ENCODE results near the gene NDP.

Gene NDP, protein sequence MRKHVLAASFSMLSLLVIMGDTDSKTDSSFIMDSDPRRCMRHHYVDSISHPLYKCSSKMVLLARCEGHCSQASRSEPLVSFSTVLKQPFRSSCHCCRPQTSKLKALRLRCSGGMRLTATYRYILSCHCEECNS

DNA sequence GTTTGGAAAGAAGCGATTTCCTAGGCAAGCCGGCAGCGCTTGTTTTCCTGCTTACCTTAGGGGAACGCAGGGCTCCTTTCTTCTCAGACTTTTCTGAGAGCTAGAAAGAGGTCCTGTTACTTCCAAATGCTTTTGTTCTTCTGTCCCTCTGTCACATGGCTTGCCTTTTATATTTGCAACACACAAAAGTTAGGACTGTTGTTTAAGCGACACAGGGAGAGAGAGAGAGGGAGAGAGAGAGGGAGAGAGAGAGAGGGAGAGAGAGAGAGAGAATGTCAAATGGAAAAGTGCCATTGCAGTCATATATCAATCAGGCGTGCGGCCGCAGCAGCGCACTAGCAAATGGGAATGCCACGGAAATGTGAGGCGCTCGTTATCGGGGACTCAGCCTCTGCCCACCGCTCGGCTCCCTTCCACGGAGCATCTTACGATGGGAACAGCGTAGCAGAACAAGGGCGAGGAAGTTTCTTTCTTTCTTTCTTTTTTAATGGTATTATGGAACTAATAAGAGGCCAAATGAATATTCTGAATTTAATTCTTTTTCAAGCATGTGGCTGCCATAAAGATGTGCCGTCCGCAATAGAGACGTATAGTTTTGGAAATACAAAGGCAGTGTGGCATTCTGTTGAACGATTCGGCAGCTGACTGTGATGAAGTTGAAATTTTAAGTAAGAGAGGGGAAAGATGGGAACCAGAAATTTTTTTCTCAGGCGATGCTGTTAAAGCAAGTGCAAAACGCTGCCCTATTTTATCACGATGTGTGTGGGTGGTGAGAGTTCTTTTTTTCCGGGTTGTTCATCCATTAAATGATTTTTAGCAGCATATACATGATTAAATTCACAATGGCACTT, at the start of gene NDP:
Gene NDP (minus strand): TSS at position 142 of the 851 bp plus-strand sequence. CDS start 14,745 bp downstream, outside the sequence.
- no peak for DNase-seq

DNA sequence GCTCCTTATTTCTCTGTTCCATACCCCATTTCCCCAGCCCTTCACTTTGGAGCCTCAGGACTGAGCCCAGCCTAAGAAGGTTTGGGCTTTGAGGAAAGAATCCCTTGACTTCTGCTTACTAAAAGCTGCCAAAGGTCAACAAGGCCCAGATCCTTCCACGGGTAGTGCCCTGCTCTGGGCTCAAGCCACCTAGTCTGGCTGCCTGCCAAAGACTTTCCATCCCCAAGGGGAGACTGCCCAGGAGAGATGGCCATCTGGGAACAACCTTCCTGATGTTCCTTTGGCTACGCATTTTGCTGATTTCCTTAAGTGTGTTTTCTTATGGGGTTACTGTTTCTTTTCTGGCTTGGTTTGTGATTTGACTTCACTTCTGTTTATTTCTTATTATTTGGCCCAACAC, 49.8 kb upstream of the NDP start:
- no peak for DNase-seq

DNA sequence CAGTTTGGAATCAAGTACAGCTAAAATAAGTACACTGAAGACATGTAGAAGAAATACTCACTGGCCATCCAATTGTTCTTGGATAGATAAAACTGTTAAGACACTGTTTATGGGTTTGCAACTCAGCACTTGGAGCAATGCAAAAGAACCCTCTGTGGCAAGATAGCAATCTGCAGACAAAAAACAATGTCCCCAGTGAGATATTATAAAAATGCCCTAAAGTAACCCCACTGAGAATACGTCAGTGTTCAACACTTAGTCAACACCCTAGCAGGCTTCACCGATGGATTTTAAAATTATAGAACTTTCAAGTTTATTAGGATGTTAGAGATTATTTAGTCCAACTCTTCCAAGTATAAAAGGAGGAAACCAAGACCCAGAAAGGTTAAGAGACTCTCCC, 47.5 kb upstream of the NDP start:
- no peak for DNase-seq

DNA sequence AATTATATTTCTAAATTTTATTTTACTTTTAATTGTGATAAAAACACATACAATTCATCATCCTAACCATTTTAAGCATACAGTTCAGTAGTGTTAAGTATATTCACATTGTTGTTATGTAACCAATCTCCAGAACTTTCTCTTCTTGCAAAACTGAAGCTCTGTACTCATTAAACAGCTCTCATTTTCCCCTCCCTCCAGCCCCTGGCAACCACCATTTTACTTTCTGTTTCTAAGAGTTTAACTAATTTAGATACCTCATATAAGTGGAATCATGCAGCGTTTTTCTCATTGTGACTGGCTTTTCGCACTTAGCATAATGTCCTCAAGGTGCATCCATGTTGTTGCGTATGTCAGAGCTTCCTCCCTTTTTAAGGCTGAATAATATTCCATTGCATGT, 46.7 kb upstream of the NDP start:
- DNase-seq, result no peak

DNA sequence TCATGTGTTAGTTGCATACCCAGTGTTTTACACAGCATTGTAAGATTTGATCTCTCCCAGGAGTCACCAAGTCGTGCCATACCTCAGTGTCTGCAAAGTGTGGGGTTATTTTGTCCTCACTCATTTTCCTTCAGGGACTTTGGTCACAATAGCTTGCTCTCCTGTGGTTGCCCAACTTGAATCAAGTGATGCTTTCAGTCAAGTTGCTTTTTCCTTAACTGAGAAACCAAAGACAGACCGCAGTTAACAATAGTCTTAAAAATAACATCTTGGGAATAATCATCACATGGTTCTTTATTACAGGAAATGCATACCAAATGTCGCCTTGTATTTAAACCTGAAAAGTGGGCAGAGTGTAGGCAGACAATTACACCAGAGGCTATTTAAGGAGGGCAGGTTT, 44.5 kb upstream of the NDP start:
- DNase-seq, result no peak

DNA sequence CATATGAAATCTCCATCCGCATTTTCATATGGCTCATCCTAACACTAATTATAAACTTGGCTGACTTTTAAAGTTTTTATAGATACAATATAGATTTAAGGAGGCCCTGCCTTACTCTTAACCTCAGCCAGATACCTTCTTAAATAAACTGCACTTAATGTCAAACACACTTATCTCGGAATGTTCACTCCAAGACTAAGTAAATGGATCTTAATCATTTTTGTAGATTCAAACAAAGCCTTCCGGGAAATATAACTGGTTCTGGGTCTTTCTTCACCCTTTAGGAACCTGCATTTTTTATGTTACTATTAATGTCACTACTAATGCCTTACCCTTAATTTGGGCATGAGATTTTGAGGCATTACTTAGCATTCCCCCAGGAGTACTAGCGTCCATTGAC, 43.7 kb upstream of the NDP start:
- no peak for DNase-seq

DNA sequence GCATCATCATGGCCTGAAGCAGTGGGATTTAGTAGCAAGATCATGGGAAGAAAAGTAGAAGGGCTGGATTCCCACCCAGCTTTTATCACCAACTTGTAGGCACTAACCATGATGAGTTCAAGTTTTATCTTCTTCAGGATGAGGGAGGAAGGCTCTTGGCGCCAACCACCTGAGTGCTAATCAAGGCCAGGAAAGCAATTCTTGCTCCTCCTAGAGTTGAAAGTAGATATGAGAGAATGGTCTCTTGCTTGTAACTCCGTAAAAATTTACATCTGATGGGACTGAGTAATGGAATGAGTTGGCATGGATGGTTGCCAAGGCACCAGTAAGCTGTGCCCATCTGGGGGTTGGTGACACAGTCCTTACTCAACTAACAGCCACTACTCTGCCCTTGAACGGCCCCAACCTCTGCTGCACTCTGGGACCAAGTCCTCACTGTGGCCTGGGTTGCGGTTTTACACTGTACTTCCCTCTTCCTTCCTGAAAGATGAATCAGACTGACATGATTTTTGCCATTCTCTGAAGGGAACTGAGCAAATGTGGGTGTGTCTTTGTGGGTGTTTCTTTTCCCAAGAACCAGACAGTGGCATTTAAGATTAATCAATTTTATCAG, 39.4 kb upstream of the NDP start:
- DNase-seq, result peak; percentile 54 to 57

DNA sequence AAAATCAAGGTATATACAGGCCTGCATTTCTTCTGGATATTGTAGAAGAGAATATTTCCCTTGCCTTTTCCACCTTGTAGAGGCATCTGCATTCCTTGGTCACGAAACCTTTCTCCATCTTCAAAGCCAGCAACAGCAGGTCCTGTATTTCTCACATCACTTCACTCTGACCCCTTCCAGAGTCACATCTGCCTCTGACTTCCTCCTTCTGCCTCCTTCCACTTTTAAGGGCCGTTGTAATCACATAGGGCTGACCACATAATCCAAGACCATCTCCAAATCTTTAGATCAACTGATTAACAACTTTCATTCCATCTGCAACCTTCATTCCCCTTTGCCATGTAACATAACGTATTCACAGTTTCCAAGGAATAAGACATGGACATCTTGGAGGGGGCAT, 38.3 kb upstream of the NDP start:
- DNase-seq, result no peak

DNA sequence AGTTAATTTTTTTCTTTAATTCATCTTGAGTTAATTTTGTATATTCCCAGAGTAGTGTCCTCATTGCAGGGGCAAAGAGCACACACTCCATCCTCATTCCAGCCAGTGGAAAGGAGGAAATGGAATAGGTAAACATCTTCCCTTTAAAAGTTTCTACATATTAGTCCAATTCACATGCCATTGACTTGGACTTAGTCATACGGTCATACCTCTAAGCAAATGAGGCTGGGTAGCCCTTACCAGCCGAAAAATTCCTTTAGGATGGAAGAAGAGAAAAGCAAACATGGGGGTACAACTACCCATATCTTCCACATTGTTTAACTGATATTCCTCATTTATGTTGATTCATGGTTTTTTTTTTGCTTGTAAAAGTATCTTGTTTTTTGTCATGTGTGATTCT, 37.4 kb upstream of the NDP start:
- no peak for DNase-seq

DNA sequence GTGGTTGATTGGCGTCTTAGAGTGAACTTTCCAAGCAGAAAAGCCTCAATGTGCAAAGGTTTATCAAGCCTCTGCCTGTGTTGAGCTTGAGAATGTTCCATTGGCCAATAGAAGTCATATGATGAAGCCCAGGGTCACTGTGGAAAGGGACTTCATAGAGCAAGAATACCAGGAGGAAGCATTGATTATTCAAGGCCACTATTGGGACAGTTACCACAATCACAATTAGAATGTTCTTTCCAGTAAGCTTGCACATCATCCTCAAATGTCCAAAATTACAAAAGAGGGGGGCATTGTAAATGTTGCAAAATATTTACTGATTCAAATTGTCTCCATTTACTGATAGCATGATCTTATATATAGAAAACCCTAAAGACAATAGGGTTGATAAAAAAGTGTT, 32.9 kb upstream of the NDP start:
- no peak for DNase-seq

DNA sequence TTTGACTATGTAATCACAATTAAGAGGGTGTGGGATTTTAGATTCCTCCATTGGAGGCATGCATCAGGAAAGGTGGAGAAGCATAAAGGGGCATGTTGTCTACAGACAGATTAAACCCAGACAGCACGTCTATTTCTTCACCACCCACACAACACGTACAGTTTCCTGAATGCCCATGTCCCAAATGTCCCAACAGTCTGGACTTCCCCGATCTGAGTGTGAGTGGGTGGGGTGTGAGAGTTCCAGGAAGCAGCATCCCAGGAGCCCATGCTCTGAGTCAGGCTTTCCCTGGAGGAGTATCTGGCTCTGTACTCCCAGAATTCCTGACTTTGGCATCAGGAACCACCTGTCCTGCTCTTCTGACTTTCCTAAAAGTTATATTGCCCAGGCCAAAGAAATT, 30.8 kb upstream of the NDP start:
- no peak for DNase-seq

DNA sequence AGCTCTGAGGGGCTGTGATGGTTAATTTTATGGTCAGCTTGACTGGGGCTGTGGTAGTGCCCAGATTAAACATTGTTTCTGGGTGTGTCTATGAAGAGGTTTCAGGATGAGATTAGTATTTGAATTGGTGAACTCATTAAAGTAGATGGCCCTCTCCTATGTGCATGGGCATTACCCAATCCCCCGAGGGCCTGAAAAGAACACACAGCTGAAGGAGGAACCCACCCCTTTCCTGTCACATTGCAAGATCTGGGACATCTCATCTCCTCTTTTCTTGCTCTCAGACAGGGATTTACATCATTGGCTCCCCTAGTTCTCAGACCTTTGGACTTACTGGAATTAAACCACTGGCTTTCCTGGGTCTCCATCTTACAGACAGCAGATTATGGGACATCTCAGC, 29.4 kb upstream of the NDP start:
- DNase-seq, result no peak

DNA sequence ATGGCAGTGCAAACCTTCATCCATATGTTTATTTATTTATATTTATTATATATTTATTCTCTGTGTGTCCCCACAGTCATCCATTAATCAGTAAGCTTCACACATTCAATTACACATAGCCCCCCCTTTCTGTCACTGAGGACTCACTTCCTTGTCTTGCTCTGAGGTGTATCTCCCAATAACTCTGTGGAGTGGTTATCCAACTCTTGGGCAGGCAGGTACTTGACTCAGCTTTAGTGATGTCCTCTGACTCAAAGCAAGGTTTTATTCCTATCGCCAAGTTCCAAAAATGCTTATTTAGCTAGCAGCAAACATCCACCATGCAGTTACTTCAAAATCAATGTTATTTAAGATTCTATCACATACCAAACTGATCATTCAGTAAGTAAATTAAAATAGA, 25.2 kb upstream of the NDP start:
- no peak for DNase-seq

DNA sequence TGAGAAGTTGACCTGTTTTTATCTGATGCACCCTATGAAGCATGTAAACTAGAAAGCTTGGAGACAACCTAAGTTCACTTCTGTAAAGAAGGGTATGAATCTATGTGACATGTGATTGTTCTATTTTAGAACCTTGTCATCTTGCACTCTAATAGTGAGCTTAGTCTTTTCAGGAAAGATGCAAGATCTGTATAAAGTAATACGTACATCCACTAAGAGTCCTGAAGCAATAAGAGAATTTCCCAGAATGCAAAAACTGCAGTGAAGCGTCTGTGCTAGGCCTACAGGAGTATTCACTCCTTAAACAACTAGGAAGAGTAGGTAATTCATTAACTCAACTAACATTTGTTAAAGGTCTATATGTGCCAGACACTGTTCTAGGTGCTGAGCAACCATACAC, 23.3 kb upstream of the NDP start:
- no peak for DNase-seq

DNA sequence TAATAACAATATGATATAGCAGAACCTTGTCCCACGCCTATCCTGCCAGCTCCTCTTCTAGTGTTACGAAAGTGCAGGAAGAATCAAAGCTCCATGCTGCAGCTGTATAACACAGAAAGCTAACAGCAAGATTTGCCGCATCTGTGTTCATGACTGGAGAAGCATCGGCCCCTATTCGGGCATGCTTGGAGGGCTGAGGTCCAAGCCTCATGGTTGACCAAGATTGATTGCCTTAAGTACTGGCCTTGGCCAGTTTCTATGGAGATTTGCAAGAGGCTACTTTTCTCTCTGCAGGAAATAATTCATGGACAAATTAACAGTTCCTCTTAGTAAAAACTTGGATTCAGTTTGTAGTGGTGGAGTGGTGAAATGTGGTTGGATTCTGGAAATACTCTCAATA, 12.9 kb upstream of the NDP start:
- DNase-seq, result no peak

DNA sequence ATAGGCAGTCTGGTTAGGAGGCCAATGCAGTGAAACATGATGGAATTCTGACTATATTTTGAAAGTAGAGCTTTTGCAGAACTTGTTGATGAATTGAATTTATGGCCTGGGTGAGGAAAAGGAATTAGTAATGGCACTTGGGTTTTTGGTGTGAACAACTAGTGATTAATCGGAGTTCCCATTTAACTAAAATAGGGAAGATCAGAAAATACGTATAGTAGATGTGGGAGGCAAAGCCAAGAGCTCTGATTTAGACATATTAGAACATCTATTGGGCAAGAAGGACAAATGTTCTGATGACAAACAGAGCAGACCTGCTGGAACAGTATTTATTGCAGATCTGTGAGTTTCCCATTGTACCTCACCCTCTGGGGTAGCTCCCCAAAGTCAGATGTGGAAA, 12.3 kb upstream of the NDP start:
- no peak for DNase-seq

DNA sequence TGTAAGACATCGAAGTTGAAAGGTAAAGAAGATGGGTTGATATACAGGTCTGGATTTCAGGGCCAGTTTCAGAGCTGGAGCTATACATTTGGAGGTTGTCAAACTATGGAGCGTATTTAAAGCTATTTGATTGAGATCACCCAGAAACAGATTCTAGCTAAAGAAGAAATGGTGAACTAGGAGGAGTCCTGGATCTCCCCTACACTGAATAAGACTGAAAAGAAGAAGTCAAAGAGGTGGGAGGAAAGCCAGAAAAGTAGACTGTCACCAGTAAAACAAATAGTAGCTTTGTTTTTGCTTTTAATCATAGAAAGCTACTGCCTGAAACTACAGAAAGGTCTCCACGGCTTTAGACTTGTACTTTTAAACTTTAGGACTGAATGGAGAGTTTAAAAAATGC, 5.0 kb upstream of the NDP start:
- DNase-seq, result no peak

DNA sequence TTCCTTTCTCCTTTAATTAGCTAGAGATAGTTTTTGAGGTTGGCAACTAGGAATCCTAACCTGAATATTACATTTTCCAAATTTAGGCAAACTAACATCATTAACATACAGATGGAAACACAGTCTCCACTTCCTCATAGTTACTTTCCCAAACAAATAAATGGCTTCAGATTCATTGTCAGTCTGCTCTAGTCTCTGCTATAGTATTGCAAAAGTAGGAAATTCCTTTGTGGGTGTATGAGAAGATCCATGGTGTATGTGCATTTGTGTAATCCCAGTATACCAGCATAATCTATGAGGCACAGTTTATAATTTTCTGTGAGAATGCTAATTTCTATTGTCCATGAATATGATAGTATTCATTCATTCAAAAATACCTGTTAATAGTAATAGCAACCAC, 3.0 kb upstream of the NDP start:
- no peak for DNase-seq

DNA sequence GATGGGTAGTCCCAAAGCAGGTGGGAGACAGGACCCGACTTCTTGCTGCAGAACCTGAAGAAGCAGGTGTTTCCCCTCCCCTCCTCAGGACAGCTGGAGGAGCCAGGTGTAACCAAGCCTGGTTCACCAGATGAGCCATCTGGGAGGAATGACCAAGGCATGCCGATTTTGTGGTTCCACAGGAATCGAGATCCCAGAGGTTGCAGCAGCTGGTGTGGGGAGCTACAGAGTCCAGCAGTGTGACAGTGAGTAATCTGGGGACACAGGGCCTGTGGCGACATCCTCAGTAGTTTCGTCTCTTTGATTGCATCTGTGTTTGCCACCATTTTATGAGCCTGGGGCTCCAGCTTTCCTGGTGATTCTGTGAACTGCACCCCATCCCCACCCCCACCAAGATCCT, 2.6 kb upstream of the NDP start:
- no peak for DNase-seq

DNA sequence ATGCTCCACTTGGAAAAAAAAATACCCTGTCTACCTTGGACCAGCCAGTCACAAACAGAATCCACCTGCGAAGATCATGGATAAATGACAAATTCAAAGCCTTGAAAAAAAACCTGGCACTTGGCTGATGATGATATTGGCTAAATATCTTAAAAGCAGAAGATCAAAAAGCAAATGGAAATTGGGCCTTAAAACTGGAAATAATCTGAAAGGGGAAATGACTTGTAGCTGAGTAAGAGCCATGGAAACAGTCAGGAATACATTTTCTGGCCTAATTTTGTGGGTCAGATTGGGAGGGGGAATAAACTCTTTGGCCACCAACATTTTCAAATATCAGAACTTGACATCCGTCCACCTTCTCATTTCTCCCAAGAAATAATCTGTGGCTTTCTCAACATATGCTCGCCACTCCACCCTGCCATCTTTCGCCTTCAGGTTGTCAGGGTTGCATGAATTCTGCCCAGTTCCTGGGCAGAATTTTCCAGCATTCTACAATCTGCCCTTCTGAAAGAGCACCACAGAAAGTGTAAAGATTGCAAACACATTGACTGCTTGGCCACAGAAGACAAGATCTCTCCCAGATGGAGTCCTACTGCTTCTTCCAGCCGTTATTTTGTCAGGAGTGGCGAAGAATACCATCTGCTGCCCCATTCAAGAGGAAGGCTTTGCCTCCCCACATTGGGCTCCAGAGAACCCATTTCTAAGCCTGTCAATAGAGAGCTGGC, 1.7 kb upstream of the NDP start:
- DNase-seq, result no peak

DNA sequence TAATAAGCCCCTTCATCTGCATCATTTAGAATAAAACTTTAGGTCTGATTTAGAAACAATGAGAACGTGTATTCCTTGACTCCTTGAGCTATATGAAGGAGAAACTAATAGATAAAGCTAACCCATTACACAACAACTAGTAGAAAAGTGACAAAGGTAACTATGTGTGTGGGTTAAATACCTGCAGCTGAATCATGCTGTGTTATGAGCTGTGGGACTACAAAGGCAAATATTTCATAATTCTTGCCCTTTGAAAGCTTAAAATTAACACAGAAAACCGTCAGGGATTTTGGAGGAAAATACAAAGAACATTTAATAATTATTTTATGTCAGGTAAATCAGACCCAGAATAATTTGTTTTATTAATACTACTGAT, 898 bp upstream of the NDP start:
- no peak for DNase-seq

DNA sequence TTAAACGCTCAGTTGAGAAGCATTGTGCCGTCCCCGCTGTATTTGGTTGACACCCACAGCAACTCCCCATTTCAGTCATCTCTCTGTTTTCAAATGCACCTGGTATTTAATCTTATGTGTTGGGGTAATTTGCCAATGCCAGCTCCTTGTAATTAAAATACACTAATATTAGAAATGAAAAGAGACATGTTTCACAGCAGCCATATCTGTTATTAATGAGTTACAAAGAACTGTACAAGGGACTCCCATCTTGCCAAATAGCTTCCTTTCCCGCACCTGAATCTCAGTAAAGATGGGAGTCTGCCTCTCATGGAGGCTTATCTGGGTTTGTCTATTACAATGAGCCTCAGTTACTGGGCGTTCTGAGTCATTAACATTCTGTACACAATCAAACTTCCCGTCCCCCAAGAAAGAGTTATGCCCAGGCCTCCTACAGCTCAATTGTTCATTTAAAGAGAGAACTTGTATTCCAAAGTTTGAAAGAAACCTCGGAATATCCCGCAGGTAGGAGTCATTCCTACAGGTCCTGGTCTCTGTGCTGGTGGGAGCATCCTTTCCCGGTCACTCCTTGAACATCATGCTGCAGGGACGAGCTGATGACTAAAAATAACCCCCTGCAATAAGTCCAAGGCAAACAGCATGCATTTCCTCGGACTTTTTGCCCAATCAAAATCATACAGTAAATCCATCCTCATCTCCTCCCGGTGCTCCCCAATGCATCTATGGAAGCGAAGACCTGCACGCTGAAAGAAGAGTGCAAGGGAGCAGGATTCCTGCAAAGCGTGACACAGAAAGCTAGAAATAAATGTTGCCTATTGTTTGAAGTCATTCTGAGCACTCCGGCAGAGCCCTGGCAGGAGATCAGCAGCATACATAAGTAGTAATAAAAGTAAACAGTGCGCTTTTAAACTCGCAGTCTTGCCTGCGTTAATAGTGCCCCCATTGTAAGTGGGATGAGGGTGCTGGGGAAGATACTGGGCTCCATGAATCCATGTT, 926 bp downstream of the NDP start:
- DNase-seq, result no peak

DNA sequence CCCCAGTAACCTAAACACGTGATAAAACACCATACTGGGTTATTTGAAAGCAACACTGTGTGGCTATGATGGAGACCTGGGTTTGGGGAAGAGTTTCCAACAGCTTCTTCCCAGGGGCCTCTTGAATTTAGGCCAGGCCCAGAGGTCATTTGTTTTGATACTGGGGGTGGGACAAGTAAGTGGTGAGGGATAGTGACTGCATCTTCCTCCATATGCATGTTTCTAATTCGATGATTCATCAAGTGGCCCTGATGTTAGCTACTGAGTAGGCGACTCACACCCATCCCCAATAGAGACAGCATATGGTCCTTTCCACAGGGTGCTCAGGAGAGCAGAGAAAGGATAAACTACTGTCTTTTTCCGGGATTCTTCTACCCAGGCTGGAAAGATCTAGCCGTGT, 2.7 kb downstream of the NDP start:
- no peak for DNase-seq
